Mesenchymal stem cell (in vitro differentiated cells and primary cell): ENCODE results near the gene YIPF4. TPM values are rescaled to one million over a fixed set of nuclear protein-coding genes. Genes with fewer than 3 reads are reported as not detected.

ENCODE experiments used
- DNase-seq: peaks from one replicate; pipeline ENCODE4 v3.0.0-alpha.2; 2013
- H2AFZ ChIP-seq: one replicate; pipeline ENCODE4 v1.6.1; 2013; ENCODE audit warnings: low read depth, mild to moderate bottlenecking, control low read depth, inconsistent platforms, low read length, moderate library complexity
- H2AK5ac ChIP-seq: 2 replicates; pipeline ENCODE4 v1.6.1; 2013; ENCODE audit warnings: low read length, moderate library complexity, mild to moderate bottlenecking, inconsistent platforms; ENCODE audit not compliant: severe bottlenecking
- H2BK120ac ChIP-seq: one replicate; pipeline ENCODE4 v1.6.1; 2013; ENCODE audit warnings: low read depth, mild to moderate bottlenecking, inconsistent platforms, low read length, moderate library complexity
- H2BK12ac ChIP-seq, 2 experiments: one replicate each; pipeline ENCODE4 v1.6.1; 2013; ENCODE audit warnings: inconsistent platforms in 2 of 2, low read length in 2 of 2, mild to moderate bottlenecking in 2 of 2, moderate library complexity in 2 of 2, control low read depth in 1 of 2
- H2BK15ac ChIP-seq: one replicate; pipeline ENCODE4 v1.6.1; 2013; ENCODE audit warnings: mild to moderate bottlenecking, low read depth, inconsistent platforms; ENCODE audit not compliant: poor library complexity, severe bottlenecking
- H2BK5ac ChIP-seq: 2 replicates; pipeline ENCODE4 v1.6.1; 2013; ENCODE audit warnings: low read depth, mild to moderate bottlenecking, low read length, control low read depth, inconsistent platforms; ENCODE audit not compliant: poor library complexity, severe bottlenecking
- H3K14ac ChIP-seq, 2 experiments: one replicate each; pipeline ENCODE4 v1.6.1; 2013; ENCODE audit warnings: inconsistent platforms in 2 of 2, low read length in 2 of 2, control low read depth in 1 of 2, mild to moderate bottlenecking in 1 of 2, moderate library complexity in 1 of 2
- H3K18ac ChIP-seq, 2 experiments: one replicate each; pipeline ENCODE4 v1.6.1; 2013; ENCODE audit warnings: inconsistent platforms in 2 of 2, low read length in 2 of 2, control low read depth in 1 of 2, low read depth in 1 of 2, mild to moderate bottlenecking in 1 of 2
- H3K23ac ChIP-seq, 2 experiments: one replicate each; pipeline ENCODE4 v1.6.1; 2013; ENCODE audit warnings: inconsistent platforms in 2 of 2, low read length in 2 of 2, mild to moderate bottlenecking in 2 of 2, moderate library complexity in 2 of 2, control low read depth in 1 of 2
- H3K27ac ChIP-seq: 2 replicates; pipeline ENCODE4 v1.5.1; 2013; ENCODE audit warnings: mild to moderate bottlenecking, moderate library complexity, low read length, control low read depth, inconsistent platforms; ENCODE audit not compliant: poor library complexity, severe bottlenecking
- H3K27me3 ChIP-seq, 2 experiments: 2 replicates each; pipeline versions ENCODE4 v1.6.1 to v1.7.0; 2013; ENCODE audit warnings: low read length in 2 of 2, mild to moderate bottlenecking in 2 of 2, moderate library complexity in 2 of 2, control low read depth in 1 of 2, inconsistent platforms in 1 of 2; ENCODE audit not compliant: control insufficient read depth in 1 of 2, insufficient read depth in 1 of 2
- H3K36me3 ChIP-seq, 2 experiments: 2 replicates each; pipeline versions ENCODE4 v1.6.1 to v1.7.0; 2013; ENCODE audit warnings: low read length in 2 of 2, control low read depth in 1 of 2, inconsistent platforms in 1 of 2, low read depth in 1 of 2, mild to moderate bottlenecking in 1 of 2; ENCODE audit not compliant: insufficient read depth in 2 of 2, control insufficient read depth in 1 of 2
- H3K4ac ChIP-seq, 2 experiments: one replicate each; pipeline ENCODE4 v1.6.1; 2013; ENCODE audit warnings: inconsistent platforms in 2 of 2, low read length in 2 of 2, mild to moderate bottlenecking in 2 of 2, moderate library complexity in 2 of 2, control low read depth in 1 of 2, low read depth in 1 of 2
- H3K4me1 ChIP-seq: 2 replicates; pipeline ENCODE4 v1.6.1; 2013; ENCODE audit warnings: low read depth, low read length, control low read depth; ENCODE audit not compliant: control insufficient read depth, insufficient read depth
- H3K4me2 ChIP-seq: 2 replicates; pipeline ENCODE4 v1.6.1; 2013; ENCODE audit warnings: low read length, mild to moderate bottlenecking, inconsistent platforms; ENCODE audit not compliant: poor library complexity, severe bottlenecking
- H3K4me3 ChIP-seq, 2 experiments: 2 replicates each; pipeline versions ENCODE4 v1.5.1 to v1.7.0; 2013; ENCODE audit warnings: low read length in 2 of 2, mild to moderate bottlenecking in 2 of 2, control low read depth in 1 of 2, low read depth in 1 of 2; ENCODE audit not compliant: insufficient read depth in 1 of 2
- H3K79me1 ChIP-seq: replicated peaks from 2 replicates; pipeline ENCODE4 v1.6.1; 2013; ENCODE audit warnings: mild to moderate bottlenecking, control low read depth, low read length, inconsistent platforms; ENCODE audit not compliant: poor library complexity, severe bottlenecking
- H3K9ac ChIP-seq: 2 replicates; pipeline ENCODE4 v1.7.0; 2013; ENCODE audit warnings: mild to moderate bottlenecking, low read length, moderate library complexity
- H3K9me3 ChIP-seq: 2 replicates; pipeline ENCODE4 v1.7.0; 2013; ENCODE audit warnings: mild to moderate bottlenecking, low read length; ENCODE audit not compliant: control insufficient read depth
- H4K8ac ChIP-seq: one replicate; pipeline ENCODE4 v1.6.1; 2013; ENCODE audit warnings: inconsistent platforms, mild to moderate bottlenecking, low read length, moderate library complexity
- H4K91ac ChIP-seq: one replicate; pipeline ENCODE4 v1.6.1; 2013; ENCODE audit warnings: mild to moderate bottlenecking, low read length, inconsistent platforms
- WGBS: methylation state at CpG from one replicate; pipeline ENCODE4 v1.1.7; 2013; ENCODE audit warnings: mixed read lengths; 5-methylcytosine and 5-hydroxymethylcytosine counted together
- polyA plus RNA-seq, 2 experiments: library from polyadenylated mRNA; stranded (reverse); fragments of 200-250 nt; gene quantifications; one replicate each; pipeline ENCODE4 v1.2.3, GENCODE V29; 2013

YIPF4 gene
- 12.6 TPM for polyA plus RNA-seq (2013, experiment 1 of 2)
- 13.0 TPM for polyA plus RNA-seq (2013, experiment 2 of 2)

DNA sequence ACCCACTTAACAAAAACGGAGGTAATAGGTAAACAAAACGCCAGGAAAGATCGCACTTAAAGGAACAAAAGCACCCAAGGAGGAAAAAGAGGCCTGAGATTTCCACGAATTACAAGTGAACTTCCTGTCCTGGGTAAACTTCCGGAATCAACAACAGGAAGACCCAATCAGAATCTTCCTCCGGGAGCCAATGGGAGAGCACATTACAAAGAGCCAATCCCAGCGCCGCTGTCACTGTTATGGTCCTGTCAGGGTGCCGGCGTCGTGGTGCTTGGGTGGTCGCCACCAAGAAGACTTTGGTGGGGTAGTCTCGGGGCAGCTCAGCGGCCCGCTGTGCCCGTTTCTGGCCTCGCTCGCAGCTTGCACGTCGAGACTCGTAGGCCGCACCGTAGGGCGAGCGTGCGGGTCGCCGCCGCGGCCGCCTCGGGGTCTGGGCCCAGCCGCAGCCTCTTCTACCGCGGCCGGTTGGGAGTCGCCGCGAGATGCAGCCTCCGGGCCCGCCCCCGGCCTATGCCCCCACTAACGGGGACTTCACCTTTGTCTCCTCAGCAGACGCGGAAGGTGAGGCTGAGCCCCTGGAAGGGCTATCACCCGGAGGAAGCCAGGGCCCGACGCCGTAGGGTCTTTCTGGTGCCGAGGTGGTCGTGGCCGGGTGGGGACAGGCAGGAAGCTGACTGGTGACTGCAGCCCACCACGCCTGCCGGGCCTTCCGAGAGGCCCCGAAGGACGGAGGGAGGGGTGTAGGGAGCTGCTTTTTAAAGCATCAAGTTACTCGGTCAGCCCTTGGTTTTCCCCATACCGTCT is at the start of gene YIPF4:
Gene YIPF4 (plus strand): TSS at position 231 of the 804 bp plus-strand sequence. CDS start 252 bp downstream, at position 483.
- peak within 1 kb of the TSS; percentile 80 to 90 for H3K4ac ChIP-seq
- H4K91ac ChIP-seq = peak within 1 kb of the TSS; percentile 65
- H3K18ac ChIP-seq = peak within 1 kb of the TSS; percentile 40 to 95
- peak within 1 kb of the TSS; percentile 38 for H3K27ac ChIP-seq
- no peak within 1 kb of the TSS for H2BK120ac ChIP-seq
- no peaks in the 10 kb centered on the region for H3K9me3 ChIP-seq
- H2BK5ac ChIP-seq = no peak within 1 kb of the TSS
- under 1% methylated on average over 45 of the region's 59 CpGs for WGBS
- peak within 1 kb of the TSS; percentile 48 for H2AFZ ChIP-seq
- no peaks in the 10 kb centered on the region for H3K27me3 ChIP-seq
- peak within 1 kb of the TSS; percentile 100 for H3K4me3 ChIP-seq
- H3K79me1 ChIP-seq = peaks cover 1% of the 10 kb centered on the region
- peaks cover 12 to 15% of the 10 kb centered on the region in 2 experiments for H3K36me3 ChIP-seq
- DNase-seq = peak; percentile 96
- H3K14ac ChIP-seq = peak within 1 kb of the TSS in 1 of 2 experiments; percentile 82
- H4K8ac ChIP-seq = peak within 1 kb of the TSS; percentile 99
- H2BK12ac ChIP-seq = no peak within 1 kb of the TSS
- peak within 1 kb of the TSS in 1 of 2 experiments; percentile 99 for H3K23ac ChIP-seq
- peak within 1 kb of the TSS; percentile 99 for H3K9ac ChIP-seq
- H3K4me1 ChIP-seq = no peaks in the 10 kb centered on the region
- H2AK5ac ChIP-seq = peak within 1 kb of the TSS; percentile 75
- H3K4me2 ChIP-seq = peak within 1 kb of the TSS; percentile 70
- no peak within 1 kb of the TSS for H2BK15ac ChIP-seq

DNA sequence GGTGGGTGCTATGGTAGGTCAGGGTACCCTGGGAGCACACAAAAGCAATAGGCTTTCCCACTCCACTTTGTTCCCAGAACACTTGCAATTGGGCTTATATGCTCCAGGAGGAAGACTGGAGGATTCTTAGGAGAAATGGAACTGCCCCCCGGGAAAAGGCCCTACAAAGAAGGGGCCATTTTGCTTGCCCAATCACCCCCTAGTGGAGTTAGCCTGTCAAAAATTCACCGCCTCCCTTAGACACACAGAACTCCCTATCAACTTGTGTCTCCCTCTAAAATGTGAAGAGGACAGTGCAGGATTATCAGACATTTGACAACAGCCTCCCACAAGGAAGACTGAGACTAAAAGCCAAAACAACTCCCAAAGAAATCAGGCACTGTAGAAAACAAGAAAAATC is 49.5 kb upstream of the YIPF4 start:
- WGBS = 81% methylated on average over 2 of the region's 2 CpGs
- no peak overlapping the region for H3K14ac ChIP-seq

DNA sequence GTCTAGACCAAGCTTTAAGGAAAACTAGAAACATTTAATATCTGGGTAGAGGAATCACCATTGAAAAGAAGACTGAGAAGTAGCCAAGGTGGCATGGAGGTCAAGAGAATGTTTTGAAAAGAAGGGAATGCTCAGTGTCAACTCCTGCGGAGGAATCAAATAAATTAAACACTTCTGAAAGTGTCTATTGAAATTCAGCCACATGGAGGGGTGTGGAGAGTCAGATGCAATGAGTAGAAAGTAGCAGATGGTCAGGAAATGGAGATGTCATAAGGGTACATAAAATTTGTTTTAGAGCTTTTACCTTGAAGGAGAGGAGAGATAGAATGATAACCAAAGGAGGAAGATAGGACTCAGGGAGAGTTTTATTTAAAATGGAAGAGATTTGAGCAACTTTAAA is 48.1 kb upstream of the YIPF4 start:
- 50% methylated on average over 1 of the region's 1 CpG for WGBS
- no peak overlapping the region for H3K4me3 ChIP-seq
- no peak overlapping the region for H3K9ac ChIP-seq
- H3K79me1 ChIP-seq = no peaks in the 10 kb centered on the region
- H3K18ac ChIP-seq = no peak overlapping the region
- no peak overlapping the region for H2AFZ ChIP-seq
- H3K4me2 ChIP-seq = no peak overlapping the region
- H2BK15ac ChIP-seq = no peak overlapping the region
- H3K4me1 ChIP-seq = no peaks in the 10 kb centered on the region
- H3K27me3 ChIP-seq = no peaks in the 10 kb centered on the region
- H2AK5ac ChIP-seq = no peak overlapping the region
- H4K91ac ChIP-seq = no peak overlapping the region
- no peak overlapping the region for H3K4ac ChIP-seq
- H2BK12ac ChIP-seq = no peak overlapping the region
- peaks cover 0 to 33% of the 10 kb centered on the region in 2 experiments for H3K36me3 ChIP-seq
- H3K23ac ChIP-seq = no peak overlapping the region
- no peak for DNase-seq
- H2BK120ac ChIP-seq = no peak overlapping the region
- H2BK5ac ChIP-seq = no peak overlapping the region
- peaks cover 5% of the 10 kb centered on the region for H3K9me3 ChIP-seq
- H3K14ac ChIP-seq = no peak overlapping the region
- no peak overlapping the region for H4K8ac ChIP-seq
- no peak overlapping the region for H3K27ac ChIP-seq

More for the DNA sequence above, 49.5 kb upstream of the YIPF4 start:
- Histone ChIP-seq H3K4me1 (no peaks in the 10 kb centered on the region), H3K4ac (no peak overlapping the region), H3K4me2 (no peak overlapping the region), H2AFZ (no peak overlapping the region), H2BK120ac (no peak overlapping the region), H4K8ac (no peak overlapping the region), H3K36me3 (peaks cover 0 to 44% of the 10 kb centered on the region in 2 experiments), H2BK15ac (no peak overlapping the region), H3K27me3 (no peaks in the 10 kb centered on the region), H3K9me3 (no peaks in the 10 kb centered on the region), H3K4me3 (no peak overlapping the region), H3K9ac (no peak overlapping the region), H3K18ac (no peak overlapping the region), H2AK5ac (no peak overlapping the region), H2BK5ac (no peak overlapping the region), H3K27ac (no peak overlapping the region), H3K23ac (no peak overlapping the region), H3K79me1 (no peaks in the 10 kb centered on the region), H2BK12ac (no peak overlapping the region), H4K91ac (no peak overlapping the region)
- DNase-seq = no peak

DNA sequence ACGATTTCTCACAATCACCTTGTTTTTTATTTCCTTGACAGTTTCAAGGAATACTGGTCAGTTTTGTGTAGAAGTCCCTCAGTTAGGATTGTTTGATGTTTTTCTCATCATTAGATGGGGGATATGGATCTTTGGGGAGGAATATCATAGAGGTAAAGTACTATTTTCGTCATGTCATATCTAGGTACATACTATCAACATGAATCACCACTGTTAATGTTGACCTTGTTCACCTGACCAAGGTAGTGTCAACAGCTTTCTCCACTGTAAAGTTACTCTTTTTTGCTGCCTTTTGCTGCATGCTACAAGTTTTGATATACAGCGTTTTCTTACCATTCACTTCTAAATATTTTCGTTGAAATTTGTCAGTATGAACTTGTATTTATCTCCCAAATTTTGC is 45.7 kb upstream of the YIPF4 start:
- H4K91ac ChIP-seq = no peak overlapping the region
- H2BK120ac ChIP-seq = no peak overlapping the region
- 90% methylated on average over 2 of the region's 4 CpGs for WGBS
- no peak overlapping the region for H3K23ac ChIP-seq
- H3K4ac ChIP-seq = no peak overlapping the region
- H3K27ac ChIP-seq = no peak overlapping the region
- DNase-seq = no peak
- H3K4me3 ChIP-seq = no peak overlapping the region
- no peak overlapping the region for H3K4me2 ChIP-seq
- no peak overlapping the region for H3K9ac ChIP-seq
- H2BK5ac ChIP-seq = no peak overlapping the region
- no peak overlapping the region for H4K8ac ChIP-seq
- no peak overlapping the region for H2AK5ac ChIP-seq
- no peak overlapping the region for H2AFZ ChIP-seq
- H3K18ac ChIP-seq = no peak overlapping the region
- H2BK12ac ChIP-seq = no peak overlapping the region
- H3K9me3 ChIP-seq = peaks cover 8% of the 10 kb centered on the region
- H2BK15ac ChIP-seq = no peak overlapping the region
- peaks cover 1% of the 10 kb centered on the region for H3K4me1 ChIP-seq
- H3K27me3 ChIP-seq = no peaks in the 10 kb centered on the region
- peaks cover 3 to 20% of the 10 kb centered on the region in 2 experiments for H3K36me3 ChIP-seq
- H3K14ac ChIP-seq = no peak overlapping the region
- no peaks in the 10 kb centered on the region for H3K79me1 ChIP-seq
